ENCODE results near the gene EP400.

The EP400 gene

DNA sequence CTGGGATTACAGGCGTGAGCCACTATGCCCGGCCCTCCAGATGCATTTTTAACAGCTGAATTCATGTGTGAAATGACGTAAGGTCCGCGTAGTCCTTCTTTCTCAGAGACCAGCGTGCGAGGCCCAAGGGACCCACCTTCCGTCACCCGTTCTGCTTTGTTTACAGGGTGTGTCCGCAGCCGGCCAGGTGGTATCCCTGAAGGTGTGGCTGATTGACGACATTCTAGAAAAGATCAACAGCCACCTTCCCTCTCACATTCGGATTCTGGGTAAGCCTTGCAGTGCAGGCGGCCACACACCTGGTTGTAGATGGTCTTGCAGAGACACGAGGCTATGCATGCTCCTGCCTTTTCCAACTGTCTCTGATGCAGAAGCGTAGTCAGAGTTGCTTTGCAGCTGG is 10.7 kb upstream of the EP400 start:
- H3K4me3 ChIP-seq (ENCODE audit: low read depth, low read length): no peak overlapping the region
- DNase-seq (ENCODE audit: low read depth, low spot score): no peak
- in situ Hi-C loops (cut with HindIII; ENCODE audit: low sequenced_read_pairs): no loop called here
- TF ChIP-seq, protein P1, sequence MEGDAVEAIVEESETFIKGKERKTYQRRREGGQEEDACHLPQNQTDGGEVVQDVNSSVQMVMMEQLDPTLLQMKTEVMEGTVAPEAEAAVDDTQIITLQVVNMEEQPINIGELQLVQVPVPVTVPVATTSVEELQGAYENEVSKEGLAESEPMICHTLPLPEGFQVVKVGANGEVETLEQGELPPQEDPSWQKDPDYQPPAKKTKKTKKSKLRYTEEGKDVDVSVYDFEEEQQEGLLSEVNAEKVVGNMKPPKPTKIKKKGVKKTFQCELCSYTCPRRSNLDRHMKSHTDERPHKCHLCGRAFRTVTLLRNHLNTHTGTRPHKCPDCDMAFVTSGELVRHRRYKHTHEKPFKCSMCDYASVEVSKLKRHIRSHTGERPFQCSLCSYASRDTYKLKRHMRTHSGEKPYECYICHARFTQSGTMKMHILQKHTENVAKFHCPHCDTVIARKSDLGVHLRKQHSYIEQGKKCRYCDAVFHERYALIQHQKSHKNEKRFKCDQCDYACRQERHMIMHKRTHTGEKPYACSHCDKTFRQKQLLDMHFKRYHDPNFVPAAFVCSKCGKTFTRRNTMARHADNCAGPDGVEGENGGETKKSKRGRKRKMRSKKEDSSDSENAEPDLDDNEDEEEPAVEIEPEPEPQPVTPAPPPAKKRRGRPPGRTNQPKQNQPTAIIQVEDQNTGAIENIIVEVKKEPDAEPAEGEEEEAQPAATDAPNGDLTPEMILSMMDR (IDR thresholded peaks at IDR 0.05; ENCODE audit: low read depth, low read length): no peak

DNA sequence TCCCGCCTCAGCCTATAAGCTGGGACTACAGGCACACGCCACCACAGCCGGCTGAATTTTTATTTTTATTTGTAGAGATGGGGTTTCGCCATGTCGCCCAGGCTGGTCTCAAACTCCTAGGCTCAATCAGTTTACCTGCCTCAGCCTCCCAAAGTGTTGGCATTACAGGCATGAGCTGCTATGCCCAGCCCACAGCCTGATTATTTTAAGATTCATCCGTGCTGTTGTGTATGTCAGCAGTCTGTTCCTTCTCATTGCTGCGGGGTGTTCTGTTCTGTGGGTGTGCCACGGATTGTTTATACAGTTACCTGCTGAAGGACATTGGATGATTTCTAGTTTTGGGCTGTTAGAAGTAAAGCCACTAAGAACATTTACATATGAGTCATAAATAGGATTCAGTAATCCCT is 9.6 kb upstream of the EP400 start:
- DNase-seq (ENCODE audit: low read depth, low spot score): no peak
- in situ Hi-C loops (cut with HindIII; ENCODE audit: low sequenced_read_pairs): no loop called here
- TF ChIP-seq, protein P1 (IDR thresholded peaks at IDR 0.05; ENCODE audit: low read depth, low read length): no peak
- no peak overlapping the region for H3K4me3 ChIP-seq (ENCODE audit: low read depth, low read length)

DNA sequence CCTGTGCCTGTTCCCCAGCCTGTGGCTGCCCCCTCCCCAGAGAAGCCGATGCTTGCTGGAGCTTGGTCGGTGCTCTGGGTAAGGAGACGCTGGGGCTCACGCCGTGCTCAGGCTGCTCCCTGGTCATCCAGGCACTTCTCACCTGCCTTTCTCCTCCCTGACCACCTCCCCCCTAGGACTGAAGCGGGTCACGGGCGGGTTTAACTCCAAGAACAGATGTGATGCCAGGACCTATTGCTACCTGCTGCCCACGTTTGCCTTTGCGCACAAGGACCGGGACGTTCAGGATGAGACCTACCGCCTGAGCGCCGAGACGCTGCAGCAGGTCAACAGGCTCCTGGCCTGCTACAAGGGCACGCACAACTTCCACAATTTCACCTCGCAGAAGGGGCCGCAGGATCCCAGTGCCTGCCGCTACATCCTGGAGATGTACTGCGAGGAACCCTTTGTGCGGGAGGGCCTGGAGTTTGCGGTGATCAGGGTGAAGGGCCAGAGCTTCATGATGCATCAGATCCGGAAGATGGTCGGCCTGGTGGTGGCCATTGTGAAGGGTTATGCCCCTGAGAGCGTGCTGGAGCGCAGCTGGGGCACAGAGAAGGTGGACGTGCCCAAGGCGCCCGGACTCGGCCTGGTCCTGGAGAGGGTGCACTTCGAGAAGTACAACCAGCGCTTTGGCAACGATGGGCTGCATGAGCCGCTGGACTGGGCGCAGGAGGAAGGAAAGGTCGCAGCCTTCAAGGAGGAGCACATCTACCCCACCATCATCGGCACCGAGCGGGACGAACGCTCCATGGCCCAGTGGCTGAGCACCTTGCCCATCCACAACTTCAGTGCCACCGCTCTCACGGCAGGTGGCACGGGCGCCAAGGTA is 8.4 kb upstream of the EP400 start:
- no peak overlapping the region for H3K4me3 ChIP-seq (ENCODE audit: low read depth, low read length)
- in situ Hi-C loops (cut with HindIII; ENCODE audit: low sequenced_read_pairs): no loop called here
- TF ChIP-seq, protein P1 (IDR thresholded peaks at IDR 0.05; ENCODE audit: low read depth, low read length): no peak
- DNase-seq (ENCODE audit: low read depth, low spot score): no peak

DNA sequence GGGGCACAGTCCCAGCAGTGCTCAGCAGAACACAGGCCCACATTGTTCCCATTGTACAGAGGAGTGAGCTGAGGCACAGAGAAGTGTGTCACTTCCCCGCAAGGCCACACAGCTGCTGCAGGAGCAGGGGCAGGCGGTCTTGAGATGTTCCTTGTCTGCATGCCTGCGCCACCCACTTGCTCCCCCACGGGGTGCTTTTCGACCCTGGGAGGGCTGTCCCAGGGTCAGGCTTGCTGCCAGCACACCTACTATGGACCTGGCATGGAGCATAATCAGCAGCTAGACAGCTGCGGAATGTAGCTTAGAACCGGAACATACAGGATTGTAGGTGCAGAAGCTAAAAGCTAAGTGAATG is 7.8 kb upstream of the EP400 start:
- TF ChIP-seq, protein P1 (IDR thresholded peaks at IDR 0.05; ENCODE audit: low read depth, low read length): no peak
- no peak overlapping the region for H3K4me3 ChIP-seq (ENCODE audit: low read depth, low read length)
- in situ Hi-C loops (cut with HindIII; ENCODE audit: low sequenced_read_pairs): no loop called here
- DNase-seq (ENCODE audit: low read depth, low spot score): no peak

DNA sequence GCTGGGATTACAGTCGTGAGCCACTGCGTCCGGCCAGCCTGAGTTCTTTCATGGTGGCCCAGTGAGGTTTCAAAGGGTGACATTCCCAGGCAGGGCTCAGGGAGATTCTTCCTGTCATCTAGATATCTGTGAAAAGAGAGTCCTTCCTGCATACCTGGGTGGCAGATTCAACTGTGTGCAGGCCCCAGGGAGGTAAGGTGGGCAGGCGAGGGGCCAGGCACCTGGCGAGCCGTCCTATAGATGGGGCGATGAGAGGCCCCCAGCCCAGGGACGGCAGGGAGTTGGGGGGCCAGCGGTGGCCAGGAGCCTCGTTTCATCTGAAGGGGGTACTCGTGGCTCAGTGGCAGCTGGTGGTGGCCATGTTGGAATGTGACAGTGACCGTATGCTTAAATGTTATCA is 7.1 kb upstream of the EP400 start:
- TF ChIP-seq, protein P1 (IDR thresholded peaks at IDR 0.05; ENCODE audit: low read depth, low read length): no peak
- DNase-seq (ENCODE audit: low read depth, low spot score): no peak
- in situ Hi-C loops (cut with HindIII; ENCODE audit: low sequenced_read_pairs): no loop called here
- no peak overlapping the region for H3K4me3 ChIP-seq (ENCODE audit: low read depth, low read length)

DNA sequence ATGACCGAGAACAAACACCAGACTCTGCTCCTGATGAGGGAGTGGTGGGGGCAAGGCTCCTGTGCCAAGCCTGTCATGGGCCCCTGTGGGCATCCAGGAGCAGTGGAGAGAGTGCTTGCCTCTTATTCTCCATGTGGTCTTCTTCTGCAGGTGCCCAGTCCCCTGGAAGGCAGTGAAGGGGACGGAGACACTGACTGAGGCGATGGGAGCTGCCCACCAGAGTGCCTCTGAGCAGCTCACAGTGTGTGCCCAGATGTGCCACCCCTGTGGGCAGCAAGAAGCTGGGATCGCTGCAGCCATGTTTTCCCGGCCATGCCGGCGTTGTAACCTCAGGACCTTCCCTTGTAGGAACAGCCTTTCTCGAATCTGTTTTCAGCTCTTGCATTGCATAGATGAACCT is 6.4 kb upstream of the EP400 start:
- no peak for DNase-seq (ENCODE audit: low read depth, low spot score)
- H3K4me3 ChIP-seq (ENCODE audit: low read depth, low read length): no peak overlapping the region
- TF ChIP-seq, protein P1 (IDR thresholded peaks at IDR 0.05; ENCODE audit: low read depth, low read length): no peak
- in situ Hi-C loops (cut with HindIII; ENCODE audit: low sequenced_read_pairs): no loop called here
